Endothelial cell of umbilical vein (primary cell): ENCODE data around the gene C17orf50. TPM values are rescaled to one million over a fixed set of nuclear protein-coding genes. Genes with fewer than 3 reads are reported as not detected.

Source experiments
- BruUV-seq: library from RNA; stranded (reverse); fragments of 400-500 nt; replicated peaks from 2 replicates; lab custom pipeline; 2021; lab: Mats Ljungman, UMichigan
- CTCF ChIA-PET: fragments of 300-600, 350-600 bp; sonication (Branson Sonifier 250); formaldehyde crosslinking; loops from one replicate; lab custom pipeline; 2021; ENCODE audit warnings: antibody characterized with exemption, inconsistent platforms; lab: Charles Lee
- POLR2A ChIA-PET: fragments of 300-600, 350-600 bp; sonication (Branson Sonifier 250); formaldehyde crosslinking; loops from one replicate; lab custom pipeline; 2021; ENCODE audit warnings: antibody characterized with exemption, inconsistent platforms; lab: Charles Lee
- DNase-seq: peaks from one replicate; pipeline ENCODE4 v3.0.0-alpha.2; 2011; ENCODE audit warnings: low read depth, low spot score
- FAIRE-seq: peaks from 2 replicates; lab custom pipeline; 2011; peaks lifted over from hg19 to GRCh38; lab: Jason Lieb, UNC
- H2AFZ ChIP-seq: 2 replicates; pipeline ENCODE4 v1.6.0; 2012; ENCODE audit warnings: low read depth, low read length, control low read depth, inconsistent platforms
- H3K27ac ChIP-seq: 2 replicates; pipeline ENCODE4 v1.5.1; 2011; ENCODE audit warnings: low read depth, mild to moderate bottlenecking, control low read depth, low read length, moderate library complexity; ENCODE audit not compliant: insufficient read depth
- H3K27me3 ChIP-seq, 2 experiments: 2 replicates each; pipeline versions ENCODE4 v1.6.0 to v1.6.1; 2011; ENCODE audit warnings: low read length in 2 of 2, mixed read lengths in 1 of 2; ENCODE audit not compliant: control insufficient read depth in 2 of 2, insufficient read depth in 2 of 2
- H3K36me3 ChIP-seq, 2 experiments: 2 replicates in 1 of 2; 3 replicates in 1 of 2; pipeline ENCODE4 v1.5.1; 2011; ENCODE audit warnings: low read length in 2 of 2, mild to moderate bottlenecking in 1 of 2, moderate library complexity in 1 of 2; ENCODE audit not compliant: control insufficient read depth in 2 of 2, insufficient read depth in 2 of 2; ENCODE audit errors: extremely low read depth in 1 of 2
- H3K4me1 ChIP-seq: 3 replicates; pipeline ENCODE4 v1.5.1; 2011; ENCODE audit warnings: mild to moderate bottlenecking, low read length; ENCODE audit not compliant: control insufficient read depth, insufficient read depth; ENCODE audit errors: extremely low read depth
- H3K4me2 ChIP-seq: 2 replicates; pipeline ENCODE4 v1.6.1; 2011; ENCODE audit warnings: low read length, control low read depth, mixed read lengths; ENCODE audit not compliant: insufficient read depth
- H3K4me3 ChIP-seq, 3 experiments: fragments of 200-600 bp in 1 of 3; sonication (generic), shearing (Covaris generic) in 1 of 3; replicated peaks in 1 of 3; 2 replicates each; pipeline ENCODE4 v1.5.1; 2011 to 2016; ENCODE audit warnings: control low read depth in 3 of 3, low read length in 3 of 3, mild to moderate bottlenecking in 2 of 3, inconsistent platforms in 1 of 3, low read depth in 1 of 3, moderate library complexity in 1 of 3; ENCODE audit not compliant: insufficient read depth in 1 of 3
- H3K79me2 ChIP-seq: 2 replicates; pipeline ENCODE4 v1.6.0; 2012; ENCODE audit warnings: low read length, inconsistent platforms; ENCODE audit not compliant: control insufficient read depth, insufficient read depth
- H3K9ac ChIP-seq: replicated peaks from 2 replicates; pipeline ENCODE3; 2011; ENCODE audit warnings: low read length, control low read depth; ENCODE audit not compliant: insufficient read depth; ENCODE audit errors: extremely low read depth
- H3K9me1 ChIP-seq: replicated peaks from 3 replicates; pipeline ENCODE4 v1.6.0; 2011; ENCODE audit warnings: mild to moderate bottlenecking, low read length; ENCODE audit not compliant: control insufficient read depth, insufficient read depth; ENCODE audit errors: extremely low read depth
- H3K9me3 ChIP-seq: replicated peaks from 2 replicates; pipeline ENCODE4 v1.5.1; 2012; ENCODE audit warnings: low read length, inconsistent platforms; ENCODE audit not compliant: control insufficient read depth, insufficient read depth
- H4K20me1 ChIP-seq: replicated peaks from 2 replicates; pipeline ENCODE3; 2011; ENCODE audit warnings: mild to moderate bottlenecking, low read length; ENCODE audit not compliant: control insufficient read depth, insufficient read depth; ENCODE audit errors: extremely low read depth
- EZH2 ChIP-seq: IDR thresholded peaks from 2 replicates; pipeline ENCODE4 v1.6.1; 2012; ENCODE audit warnings: borderline replicate concordance, low read depth, mild to moderate bottlenecking, moderate library complexity, low read length, inconsistent platforms; ENCODE audit not compliant: severe bottlenecking
- FOS ChIP-seq: IDR thresholded peaks from 2 replicates; pipeline ENCODE4 v1.6.1; 2011; ENCODE audit warnings: mild to moderate bottlenecking, low read length, moderate library complexity, borderline replicate concordance; ENCODE audit not compliant: insufficient read depth
- GATA2 ChIP-seq: IDR thresholded peaks from 2 replicates; pipeline ENCODE4 v1.7.0; 2011; ENCODE audit warnings: low read depth, mild to moderate bottlenecking, moderate library complexity, mixed read lengths, low read length; ENCODE audit not compliant: insufficient read length, insufficient read depth
- JUN ChIP-seq: IDR thresholded peaks from 2 replicates; pipeline ENCODE4 v1.6.1; 2011; ENCODE audit warnings: borderline replicate concordance, low read depth; ENCODE audit not compliant: insufficient read length, insufficient read depth
- MYC ChIP-seq: IDR thresholded peaks from one replicate; pipeline ENCODE4 v1.6.1; 2011; ENCODE audit warnings: mild to moderate bottlenecking, low read depth, low read length
- POLR2A ChIP-seq: IDR thresholded peaks from 2 replicates; pipeline ENCODE4 v1.6.1; 2012; ENCODE audit warnings: low read depth, mild to moderate bottlenecking, control low read depth, low read length
- POLR2AphosphoS5 ChIP-seq: IDR thresholded peaks from 2 replicates; pipeline ENCODE4 v1.6.1; 2012; ENCODE audit warnings: low read depth, mild to moderate bottlenecking, control low read depth, low read length, moderate library complexity; ENCODE audit not compliant: insufficient read depth
- dilution Hi-C: fragments of 300-500 bp; cut with MboI; formaldehyde crosslinking; loops from one replicate; pipeline ENCODE4 v1.15.0; 2019; ENCODE audit warnings: low sequenced_read_pairs; ENCODE audit not compliant: extremely low pct_ligation_motif_present
- intact Hi-C: fragments of 100-400 bp; cut with micrococcal nuclease; formaldehyde crosslinking; loops from one replicate; pipeline ENCODE4 v1.10.0; 2022
- polyA plus RNA-seq, 4 experiments: library from polyadenylated mRNA; depleted of rRNA in 3 of 4; stranded (reverse) in 3 of 4; unstranded in 1 of 4; fragments of >200 nt; gene quantifications; 2 replicates each; pipeline versions ENCODE4 v1.2.1 to v1.2.3, GENCODE V29; 2011 to 2012; ENCODE audit warnings: missing spikeins in 1 of 4
- total RNA-seq: library from RNA; stranded (reverse); gene quantifications from 2 replicates; pipeline ENCODE4 v1.2.3, GENCODE V29; 2021
- TF ChIP-seq, protein P1 (sequence below), 2 donors: IDR thresholded peaks; 1 replicate in 1 of 2; 2 replicates in 1 of 2; pipeline ENCODE4 v1.5.1; 2011; ENCODE audit warnings: low read length in 2 of 2, mild to moderate bottlenecking in 2 of 2, moderate library complexity in 2 of 2, control low read depth in 1 of 2, inconsistent platforms in 1 of 2, low read depth in 1 of 2; ENCODE audit not compliant: insufficient read depth in 1 of 2; ENCODE audit errors: extremely low read depth in 1 of 2
- TF ChIP-seq, protein P2 (sequence below): IDR thresholded peaks from 2 replicates; pipeline ENCODE4 v1.6.1; 2011; ENCODE audit not compliant: insufficient read depth, insufficient read length

The C17orf50 gene
- total and polyA plus RNA-seq, 2 donors (not counting 3 experiments of a cell fraction or from before 2014, with no cell fraction given): 0.15 TPM; not detected in 1

DNA sequence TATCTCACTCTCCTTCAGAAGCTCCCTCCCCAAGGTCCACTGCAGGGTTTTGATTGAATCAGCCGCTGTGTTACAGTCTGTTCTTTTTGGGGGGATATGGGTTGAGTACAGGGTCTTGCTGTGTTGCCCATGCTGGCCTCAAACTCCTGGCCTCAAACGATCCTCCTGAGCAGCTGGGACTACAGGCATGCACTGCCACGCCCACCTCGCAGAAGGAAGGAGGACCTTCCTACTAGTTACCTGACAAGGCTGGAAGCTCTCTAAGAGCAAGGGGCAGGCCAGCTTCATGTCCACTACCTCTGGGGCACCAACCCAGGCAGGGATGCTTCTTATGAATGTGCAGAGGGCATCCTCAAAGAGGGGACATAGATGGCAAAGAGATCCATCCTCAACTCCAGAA lies 36.7 kb downstream of the C17orf50 start:
- ChIA-PET CTCF (interaction anchor here (1.5 to 8.1 kb wide), 3 partner anchors 11 to 33 kb away, joined by 6 to 68 read pairs (median 8); partner anchors contain the start of gene TAF15), POLR2A (interaction anchor here (1.5 kb wide), 1 partner anchor 12 kb away, joined by 5 read pairs; the partner anchor contains the start of gene TAF15)
- Histone ChIP-seq H3K4me3 (no peak overlapping the region), H3K27ac (no peak overlapping the region), H3K9me3 (no peaks in the 10 kb centered on the region), H3K36me3 (no peaks in the 10 kb centered on the region), H3K4me1 (peaks cover 30% of the 10 kb centered on the region), H4K20me1 (no peaks in the 10 kb centered on the region), H3K27me3 (peaks cover 30 to 52% of the 10 kb centered on the region in 2 experiments), H3K4me2 (no peak overlapping the region), H3K9ac (no peak overlapping the region), H3K9me1 (no peaks in the 10 kb centered on the region), H3K79me2 (no peaks in the 10 kb centered on the region), H2AFZ (no peak overlapping the region)
- FAIRE-seq: no peak
- TF ChIP-seq GATA2: no peak
- no peak for TF ChIP-seq POLR2AphosphoS5
- TF ChIP-seq, protein P1, sequence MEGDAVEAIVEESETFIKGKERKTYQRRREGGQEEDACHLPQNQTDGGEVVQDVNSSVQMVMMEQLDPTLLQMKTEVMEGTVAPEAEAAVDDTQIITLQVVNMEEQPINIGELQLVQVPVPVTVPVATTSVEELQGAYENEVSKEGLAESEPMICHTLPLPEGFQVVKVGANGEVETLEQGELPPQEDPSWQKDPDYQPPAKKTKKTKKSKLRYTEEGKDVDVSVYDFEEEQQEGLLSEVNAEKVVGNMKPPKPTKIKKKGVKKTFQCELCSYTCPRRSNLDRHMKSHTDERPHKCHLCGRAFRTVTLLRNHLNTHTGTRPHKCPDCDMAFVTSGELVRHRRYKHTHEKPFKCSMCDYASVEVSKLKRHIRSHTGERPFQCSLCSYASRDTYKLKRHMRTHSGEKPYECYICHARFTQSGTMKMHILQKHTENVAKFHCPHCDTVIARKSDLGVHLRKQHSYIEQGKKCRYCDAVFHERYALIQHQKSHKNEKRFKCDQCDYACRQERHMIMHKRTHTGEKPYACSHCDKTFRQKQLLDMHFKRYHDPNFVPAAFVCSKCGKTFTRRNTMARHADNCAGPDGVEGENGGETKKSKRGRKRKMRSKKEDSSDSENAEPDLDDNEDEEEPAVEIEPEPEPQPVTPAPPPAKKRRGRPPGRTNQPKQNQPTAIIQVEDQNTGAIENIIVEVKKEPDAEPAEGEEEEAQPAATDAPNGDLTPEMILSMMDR (IDR thresholded peaks at IDR 0.05; ENCODE audit: extremely low read depth in 1 of 2, insufficient read depth in 1 of 2, low read depth in 1 of 2, low read length in 2 of 2): no peak
- TF ChIP-seq MYC: no peak
- no peak for TF ChIP-seq EZH2
- TF ChIP-seq, protein P2, sequence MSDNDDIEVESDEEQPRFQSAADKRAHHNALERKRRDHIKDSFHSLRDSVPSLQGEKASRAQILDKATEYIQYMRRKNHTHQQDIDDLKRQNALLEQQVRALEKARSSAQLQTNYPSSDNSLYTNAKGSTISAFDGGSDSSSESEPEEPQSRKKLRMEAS: no peak
- no peak for TF ChIP-seq POLR2A
- TF ChIP-seq FOS: no peak
- TF ChIP-seq JUN: no peak
- DNase-seq: no peak
- intact Hi-C loops: no loop called here
- no TSS peak for BruUV-seq
- dilution Hi-C loops: no loop called here
